Left hindlimb (tissue), 1 donor: ENCODE measurements around the gene TNNT1.

Experiments
- DNase-seq: peaks from one replicate; pipeline ENCODE4 v3.0.0-alpha.2; 2018

Gene TNNT1

DNA sequence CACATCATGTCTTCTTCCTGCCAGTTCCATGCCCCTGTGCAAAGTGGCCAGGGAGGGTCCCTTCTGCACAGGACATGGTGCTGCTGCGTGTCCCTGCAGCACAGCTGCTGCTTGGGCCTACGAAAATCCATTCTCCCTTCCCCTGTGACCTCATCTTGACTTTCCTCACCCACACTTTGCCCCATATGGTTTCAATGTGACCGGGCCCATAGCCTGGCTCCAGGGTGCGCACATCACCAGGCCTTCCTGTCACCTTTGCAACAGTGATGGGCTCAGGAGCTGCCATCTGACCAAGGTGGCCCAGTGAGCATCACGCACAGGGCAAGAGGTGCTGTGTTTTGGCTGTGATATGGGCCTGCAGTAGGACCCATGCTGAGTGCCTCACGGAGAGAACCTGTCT lies 42.4 kb downstream of the TNNT1 start:
- no peak for DNase-seq

DNA sequence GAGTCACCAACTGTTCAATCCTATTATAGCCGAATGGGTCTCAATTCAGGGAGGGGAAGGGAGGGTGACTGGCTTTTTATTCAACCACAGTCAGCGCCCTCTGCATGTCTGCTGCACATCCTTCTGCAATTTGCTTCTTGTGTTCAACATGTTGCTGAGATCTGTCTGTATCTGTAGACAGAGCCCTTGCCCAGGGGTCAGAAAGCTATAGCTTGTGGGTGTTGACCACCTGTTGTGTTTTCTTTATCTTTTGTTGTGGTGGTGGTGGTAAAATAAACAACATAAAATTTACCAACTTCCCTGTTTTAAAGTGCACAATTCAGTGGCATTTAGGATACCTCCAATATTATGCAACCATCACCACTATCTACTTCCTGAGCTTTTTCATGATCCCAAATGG lies 43.8 kb downstream of the TNNT1 start:
- DNase-seq = no peak

DNA sequence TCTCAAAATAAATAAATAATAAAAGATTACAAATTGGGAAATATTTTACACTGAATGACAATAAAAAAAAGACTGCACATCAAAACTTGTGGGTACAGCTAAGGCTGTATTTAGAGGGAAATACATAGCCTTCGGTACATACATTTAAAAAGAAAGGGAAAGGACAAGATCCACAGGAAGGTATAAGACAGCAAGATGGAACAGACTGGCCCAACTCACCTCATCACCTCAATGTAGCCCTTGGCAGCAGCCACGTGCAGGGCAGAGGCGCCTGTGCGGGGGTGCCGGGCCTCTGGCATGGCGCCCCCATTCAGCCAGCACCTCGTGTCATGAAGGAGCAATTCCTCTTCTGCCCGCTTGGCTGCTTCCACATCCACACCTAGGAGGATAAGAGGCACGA lies 45.8 kb downstream of the TNNT1 start:
- no peak for DNase-seq

DNA sequence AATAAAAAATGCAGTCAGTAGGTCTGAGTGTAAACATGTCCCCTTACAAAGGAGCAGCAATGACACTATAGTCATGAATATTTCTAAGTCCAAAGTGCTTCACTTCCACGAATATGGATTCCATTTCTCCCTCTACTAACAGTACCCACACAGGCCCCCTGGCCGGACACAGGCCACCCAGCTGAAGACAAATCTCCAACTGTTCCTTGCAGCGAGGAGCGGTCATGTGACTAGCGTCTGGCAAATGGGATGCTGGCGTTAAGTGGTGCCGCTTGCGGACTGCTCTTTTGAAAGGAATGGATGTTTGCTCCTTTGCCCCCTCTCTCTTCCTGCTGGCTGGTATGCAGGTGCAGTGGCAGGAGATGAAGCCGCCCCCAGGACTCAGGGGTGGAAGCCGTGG lies 47.7 kb downstream of the TNNT1 start:
- DNase-seq = no peak

DNA sequence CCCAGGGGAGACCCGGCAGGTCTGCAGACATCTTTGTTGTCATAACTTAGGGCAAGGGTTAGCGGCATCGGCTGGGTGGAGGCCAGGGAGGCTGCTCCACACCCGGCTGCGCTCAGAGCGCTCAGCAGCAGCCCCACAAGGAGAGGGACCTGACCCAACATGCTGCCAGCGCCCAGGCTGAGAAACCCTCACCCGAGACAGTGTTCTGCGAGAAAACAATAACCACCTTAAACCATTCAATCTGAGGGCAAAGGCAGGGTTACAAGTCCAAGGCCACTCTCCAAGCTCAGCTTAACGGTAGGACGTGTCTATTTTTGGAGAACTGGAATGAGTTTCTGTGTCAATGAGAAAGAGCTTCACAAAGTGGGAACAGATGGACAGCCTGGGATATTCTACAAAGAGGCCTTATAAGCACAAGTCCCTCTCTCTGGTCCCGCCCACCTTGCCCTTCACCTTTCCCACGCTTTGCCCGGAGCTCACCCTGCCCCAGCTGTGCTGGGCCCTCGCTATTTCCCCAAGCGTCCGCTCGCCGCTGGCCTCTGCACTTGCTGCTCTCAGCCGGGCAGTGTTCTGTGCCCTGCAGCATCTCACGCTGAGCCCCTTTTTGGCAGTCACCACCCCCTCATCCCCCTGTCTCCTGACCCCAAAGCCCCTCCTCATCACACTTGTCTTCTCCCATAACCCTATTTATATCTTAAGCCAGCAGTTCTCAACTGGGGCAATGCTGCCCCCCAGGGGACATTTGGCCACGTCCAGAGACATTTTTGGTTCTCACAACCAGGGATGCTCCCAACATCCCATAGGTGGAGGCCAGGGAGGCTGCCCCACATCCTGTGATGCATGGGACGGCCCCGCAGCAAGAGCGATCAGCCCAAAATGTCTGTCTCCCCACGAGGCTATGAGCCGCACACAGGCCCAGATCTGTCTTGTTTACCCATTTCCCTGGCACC lies 49.2 kb downstream of the TNNT1 start:
- DNase-seq = no peak

DNA sequence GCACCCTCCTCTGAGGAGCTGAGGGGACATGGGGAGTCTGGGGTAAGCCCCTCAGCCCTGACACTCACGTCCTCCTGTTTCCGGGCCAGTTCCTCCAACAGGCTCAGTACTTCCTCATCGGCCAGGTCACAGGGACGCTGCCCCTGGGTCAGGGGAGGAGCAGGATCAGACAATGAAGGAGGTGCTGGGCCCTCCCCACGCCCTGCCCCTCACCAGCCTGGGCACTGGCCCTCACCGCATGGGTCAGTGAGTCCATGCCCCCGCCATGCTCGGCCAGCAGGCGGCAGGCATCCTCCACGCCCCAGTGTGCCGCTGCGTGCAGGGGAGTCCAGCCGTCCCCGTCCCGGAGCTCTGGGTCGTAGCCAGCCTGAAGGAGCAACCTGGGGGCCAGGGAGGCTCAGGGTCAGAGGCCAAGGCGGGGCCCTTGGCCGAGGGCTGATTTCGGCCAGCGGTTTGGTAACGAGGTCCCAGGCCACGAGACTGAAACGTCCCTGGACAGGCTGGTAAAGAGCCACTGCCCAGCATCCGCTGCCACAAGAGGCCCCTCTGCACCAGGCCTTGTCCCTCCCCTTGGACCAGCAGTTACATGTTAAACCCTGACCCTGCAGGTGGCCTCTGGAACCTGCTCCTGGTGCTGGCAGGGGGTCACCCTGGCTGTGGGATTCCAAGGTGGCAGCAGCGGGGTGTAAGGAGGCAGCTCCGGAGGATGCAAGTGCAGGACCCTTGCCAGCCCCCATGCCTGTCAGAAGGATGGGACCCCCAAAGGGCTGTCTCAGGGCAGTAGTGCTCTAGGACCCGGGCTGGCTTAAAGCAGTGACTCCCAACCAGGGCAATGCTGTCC lies 50.1 kb downstream of the TNNT1 start:
- DNase-seq = peak; percentile 16

DNA sequence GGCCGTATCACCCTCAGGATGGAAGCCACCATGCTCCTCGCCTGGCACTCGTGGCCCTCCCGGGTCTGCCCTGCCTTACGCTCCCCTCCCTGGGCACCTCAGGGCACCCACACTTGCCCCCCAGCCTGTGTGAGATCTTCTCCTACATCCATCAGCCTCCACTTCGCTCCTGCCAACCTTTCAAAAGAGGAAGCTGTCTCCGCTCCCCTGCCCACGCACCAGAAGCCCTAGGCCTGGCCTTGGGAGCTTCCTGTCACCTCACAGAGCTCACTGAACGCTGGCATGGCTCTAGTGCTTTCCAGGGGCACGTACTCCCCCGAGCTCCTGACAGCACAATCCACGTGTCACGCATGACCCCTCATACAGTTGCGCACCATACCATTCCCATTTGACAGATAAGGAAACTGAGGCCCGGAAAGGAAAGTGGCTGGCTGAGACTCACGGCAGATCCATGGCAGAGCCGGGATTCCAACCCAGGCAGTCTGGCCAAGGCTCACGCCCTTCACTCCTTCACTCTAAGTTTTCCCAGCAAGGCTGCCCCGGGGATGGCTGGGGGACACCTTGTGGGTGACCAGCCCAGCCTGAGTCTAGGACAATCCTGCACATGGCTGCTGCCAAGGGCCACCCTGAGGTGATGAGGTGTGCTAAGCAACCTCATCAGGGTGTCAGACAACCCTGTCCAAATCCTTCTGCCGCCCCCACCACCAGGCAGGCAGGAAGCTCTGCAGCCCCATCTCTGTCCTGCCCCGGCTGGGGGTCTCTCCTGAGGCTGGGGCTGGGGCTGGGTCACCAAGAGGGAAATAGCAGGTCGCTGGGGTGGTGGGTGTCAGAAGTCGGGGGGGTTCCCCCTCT lies 50.9 kb downstream of the TNNT1 start:
- peak; percentile 4 for DNase-seq

DNA sequence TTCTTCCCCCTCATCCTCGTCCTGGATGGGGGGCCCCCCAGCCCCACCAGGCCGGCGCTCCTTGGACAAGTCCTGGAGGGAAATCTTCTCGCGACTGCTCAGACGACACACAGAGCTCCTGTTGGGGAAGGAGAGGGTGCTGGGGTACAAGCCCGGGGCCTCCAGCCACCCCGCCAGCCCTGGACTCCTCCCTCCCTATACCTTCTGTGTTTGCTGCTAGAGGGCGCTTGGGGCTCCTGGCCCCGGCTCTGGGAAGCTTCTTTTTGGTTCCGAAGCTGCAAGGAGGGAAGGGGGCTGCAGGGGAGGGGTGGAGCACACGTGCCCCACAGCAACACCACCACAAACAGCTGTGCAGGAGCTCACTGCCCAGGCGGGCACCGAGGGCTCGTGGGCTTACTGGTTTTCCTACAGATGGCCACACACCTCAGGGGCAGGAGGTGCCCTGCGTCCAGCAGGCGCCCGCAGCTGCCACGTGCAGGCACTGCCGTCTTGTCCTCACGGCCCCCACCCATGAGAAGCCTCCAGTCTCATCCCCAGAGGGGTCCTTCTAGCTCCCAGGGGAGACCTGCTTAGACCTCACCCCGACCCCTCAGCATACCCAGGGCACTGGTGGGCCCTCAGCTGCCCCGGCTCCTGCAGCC lies 52.8 kb downstream of the TNNT1 start:
- DNase-seq = no peak

DNA sequence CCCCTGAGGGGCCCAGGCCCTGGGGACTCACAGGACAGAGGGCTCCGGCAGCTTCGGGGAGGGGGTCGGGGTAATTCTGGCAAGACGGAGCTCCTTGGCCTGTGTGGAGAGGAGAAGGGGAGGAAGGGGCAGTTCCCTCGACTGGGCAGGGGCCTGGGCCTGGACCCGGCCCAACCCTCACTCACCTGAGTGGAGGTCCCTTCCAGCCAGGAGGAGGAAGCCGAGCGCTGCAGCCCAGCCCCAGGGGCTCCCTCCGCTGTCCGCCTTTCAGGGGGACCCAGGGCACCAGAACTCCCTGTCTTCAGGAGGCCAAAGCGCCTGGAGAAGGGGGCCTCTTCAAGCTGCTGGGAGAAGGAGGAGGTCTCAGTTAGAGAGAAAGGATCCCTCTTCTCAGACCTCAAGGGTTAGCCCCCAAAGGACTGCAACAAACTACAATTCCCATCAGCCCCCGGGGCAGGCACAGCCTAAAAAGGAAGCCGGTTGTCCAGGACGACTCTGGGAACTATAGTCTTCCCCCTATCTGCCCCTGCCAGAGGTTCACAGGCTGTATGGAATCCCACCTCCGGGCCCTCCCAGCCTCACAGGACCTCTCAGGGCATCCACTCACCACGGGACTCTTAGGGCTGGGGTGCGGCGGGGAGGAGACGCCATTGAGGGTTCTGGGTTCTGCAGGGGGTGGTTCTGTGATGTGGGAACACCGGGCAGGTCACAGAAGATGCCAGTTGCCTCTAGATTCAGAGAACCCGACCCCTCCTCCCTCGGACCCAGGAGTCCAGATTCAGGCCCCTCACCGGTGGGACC lies 53.5 kb downstream of the TNNT1 start:
- DNase-seq = no peak

DNA sequence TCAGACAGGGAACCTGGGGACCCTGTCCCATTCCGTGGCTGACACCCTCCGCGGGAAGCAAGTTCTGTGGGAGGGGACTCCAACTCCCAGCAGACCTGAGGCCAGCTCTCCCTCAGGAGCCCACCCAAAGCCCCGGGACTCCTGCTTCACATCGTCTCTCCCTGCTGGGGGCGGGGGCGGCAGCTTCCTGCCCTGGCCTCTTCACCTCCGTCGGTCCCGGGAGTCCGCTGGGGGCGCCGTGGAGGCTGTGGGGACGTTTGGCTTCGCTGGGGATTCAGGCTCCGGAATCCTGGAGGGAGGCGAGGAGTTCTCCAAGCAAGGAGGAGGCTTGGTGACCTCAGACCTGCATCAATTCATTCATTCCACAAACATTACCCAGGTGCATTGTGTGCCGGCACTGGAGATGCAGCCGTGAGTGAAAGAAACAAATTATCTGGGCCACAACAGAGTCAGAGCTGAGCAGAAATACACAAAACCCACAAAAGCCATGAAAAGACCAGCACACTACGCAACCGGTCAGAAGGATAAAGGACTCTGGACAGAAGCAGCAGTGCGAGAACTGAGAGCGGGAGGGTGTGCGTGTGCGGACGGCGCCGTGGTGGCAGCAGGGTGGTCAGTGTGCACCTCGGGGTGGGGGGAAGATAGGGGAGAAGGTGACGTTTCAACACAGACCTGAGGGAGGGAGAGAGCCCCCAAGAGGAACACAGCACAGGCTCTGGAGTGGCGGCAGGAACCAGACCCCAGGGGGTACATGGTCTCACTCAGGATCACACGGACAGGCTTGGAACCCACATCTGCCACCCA lies 54.3 kb downstream of the TNNT1 start:
- DNase-seq = no peak

DNA sequence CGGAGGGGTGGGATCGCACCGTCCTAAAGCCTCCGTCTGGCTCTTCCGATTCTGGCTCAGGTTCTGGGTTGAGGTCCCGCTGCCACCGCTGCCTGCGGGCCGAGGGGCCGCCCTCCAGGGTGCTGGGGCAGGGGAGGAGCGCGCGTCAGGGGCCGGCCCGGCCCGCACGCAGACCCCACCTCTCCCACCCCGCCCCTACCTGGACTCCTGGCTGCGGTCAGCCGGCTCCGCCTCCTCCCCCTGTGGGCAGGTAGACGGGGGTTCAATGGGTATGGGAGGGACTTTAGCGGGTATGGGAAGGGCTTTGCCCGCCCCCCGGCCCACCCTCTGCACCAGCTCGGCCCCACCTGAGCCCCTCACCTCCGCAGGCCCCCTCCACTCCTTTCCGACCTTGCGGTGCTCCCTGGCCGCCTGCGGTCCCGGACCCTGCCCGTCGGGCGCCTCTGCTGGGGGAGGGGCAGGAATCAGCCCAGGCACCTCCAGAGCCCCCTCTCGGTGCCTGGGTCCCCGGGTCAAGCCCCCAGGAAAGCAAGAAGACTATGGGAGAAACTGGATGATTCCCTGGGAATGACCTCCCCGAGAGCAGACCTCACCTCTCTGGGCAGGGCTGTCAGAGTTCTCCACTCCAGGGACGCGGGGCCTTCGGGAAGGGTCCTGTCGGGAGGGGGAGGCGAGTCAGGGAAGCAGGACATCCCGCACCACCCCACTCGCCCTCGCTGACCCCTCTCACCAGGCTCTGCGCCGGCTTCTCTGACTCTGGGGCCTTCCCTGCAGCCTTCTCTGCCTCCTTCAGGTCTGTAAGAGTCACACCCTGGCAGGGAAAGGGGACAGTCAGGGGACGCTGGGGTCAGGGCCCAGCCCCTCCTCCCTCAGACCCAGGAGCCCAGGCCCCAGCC lies 56.3 kb downstream of the TNNT1 start:
- no peak for DNase-seq

DNA sequence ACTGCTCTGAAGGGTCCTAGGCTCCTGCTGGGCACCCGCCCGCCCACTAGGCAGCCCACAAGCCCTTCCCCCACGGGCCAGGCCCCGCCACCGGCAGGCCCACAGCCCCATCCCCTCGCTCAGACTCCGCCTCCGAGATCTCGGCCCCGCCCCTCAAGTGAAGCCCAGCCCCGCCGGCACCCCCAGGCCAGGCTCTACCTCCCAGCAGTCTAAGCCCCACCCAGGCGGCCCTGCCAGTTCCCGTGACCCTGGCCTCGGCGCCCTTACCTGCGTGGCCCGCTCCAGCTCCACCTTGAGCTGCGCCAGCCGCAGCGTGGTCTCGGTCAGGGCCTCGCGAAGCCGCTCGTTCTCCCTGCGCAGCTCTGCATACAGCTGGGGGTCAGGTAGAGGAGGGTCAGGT lies 57.1 kb downstream of the TNNT1 start:
- no peak for DNase-seq

DNA sequence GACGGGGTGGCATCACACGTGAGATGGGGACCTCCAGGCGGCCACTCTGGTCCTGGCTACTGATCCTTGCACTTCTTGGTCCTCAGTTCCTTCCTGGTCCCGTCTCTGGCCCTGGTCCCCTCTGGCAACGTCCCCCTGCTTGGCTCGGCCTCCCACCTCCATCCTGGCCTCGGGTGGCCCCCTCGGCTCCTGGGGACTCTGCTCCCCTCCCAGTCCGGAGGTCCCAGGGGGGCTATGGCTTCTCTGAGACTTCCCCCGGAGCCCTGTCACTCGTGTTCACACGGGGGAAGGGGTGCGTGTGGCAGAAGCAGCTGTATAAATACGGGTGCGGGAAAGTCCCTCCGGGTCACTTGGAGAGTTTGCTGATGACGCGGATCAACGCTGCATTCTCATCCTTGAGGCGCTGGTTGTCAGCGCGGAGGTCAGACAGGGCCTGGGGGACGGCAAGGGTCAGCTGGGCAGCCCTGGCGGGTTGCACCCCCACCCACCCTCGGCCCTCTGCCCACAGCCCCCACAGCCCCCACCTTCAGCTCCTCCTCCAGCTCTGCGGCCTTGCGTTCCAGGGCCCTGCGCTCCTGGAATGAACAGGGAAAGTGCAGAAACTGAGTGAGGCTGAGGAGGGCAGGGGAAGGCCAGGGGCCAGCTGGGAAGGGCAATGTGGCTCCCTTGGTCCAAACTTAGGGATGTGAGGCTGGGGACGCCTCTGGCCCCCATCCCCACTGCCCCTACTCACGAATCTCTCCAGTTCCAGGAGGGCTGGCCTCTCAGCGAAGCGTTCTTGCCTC lies 57.7 kb downstream of the TNNT1 start:
- DNase-seq = no peak

DNA sequence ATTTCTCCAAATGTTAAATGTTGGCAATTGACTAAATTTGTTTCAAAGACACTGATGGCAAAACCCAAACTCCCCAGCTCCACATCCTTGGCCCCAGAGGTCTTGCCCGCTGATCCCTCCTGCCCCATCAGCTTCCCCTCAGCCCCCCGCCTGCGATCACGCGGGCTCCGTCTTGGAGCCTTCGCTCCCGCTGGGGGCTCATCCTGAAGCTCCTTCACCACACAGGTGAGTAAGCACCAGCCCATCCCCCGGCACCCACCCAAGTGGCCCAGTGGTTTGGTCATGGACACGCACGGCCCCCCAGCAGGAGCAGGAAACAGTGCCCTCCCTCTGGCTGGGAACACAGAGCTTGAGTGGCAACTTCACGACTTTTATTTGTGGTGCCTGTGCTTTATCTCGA lies 58.4 kb downstream of the TNNT1 start:
- no peak for DNase-seq

DNA sequence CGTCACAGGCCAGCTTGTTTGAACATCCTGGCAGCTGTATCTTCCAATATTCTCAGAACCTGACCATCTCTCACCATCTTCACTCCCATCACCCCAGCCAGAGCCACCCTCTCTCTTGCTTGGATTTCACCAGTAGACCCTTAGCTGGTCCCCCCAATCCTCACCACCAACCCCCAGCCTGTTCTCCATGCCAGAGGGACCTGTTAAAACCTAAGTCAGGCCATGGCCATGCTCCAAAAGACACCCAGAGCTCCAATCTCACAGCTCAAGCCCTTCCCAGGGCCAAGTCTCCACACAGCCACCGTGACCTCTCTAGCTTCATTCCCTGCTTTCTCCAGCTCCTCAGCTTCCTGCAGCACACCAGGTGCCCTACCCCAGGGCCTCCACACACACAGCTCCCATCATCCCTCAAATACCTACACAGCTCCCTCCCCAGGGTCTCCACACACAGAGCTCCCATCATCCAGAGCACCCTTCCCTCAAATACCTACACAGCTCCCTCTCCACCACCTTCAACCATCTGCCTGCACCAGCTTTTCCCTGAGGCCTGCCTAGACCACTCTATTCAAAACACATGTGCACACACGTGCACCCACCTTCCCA lies 59.6 kb downstream of the TNNT1 start:
- no peak for DNase-seq

DNA sequence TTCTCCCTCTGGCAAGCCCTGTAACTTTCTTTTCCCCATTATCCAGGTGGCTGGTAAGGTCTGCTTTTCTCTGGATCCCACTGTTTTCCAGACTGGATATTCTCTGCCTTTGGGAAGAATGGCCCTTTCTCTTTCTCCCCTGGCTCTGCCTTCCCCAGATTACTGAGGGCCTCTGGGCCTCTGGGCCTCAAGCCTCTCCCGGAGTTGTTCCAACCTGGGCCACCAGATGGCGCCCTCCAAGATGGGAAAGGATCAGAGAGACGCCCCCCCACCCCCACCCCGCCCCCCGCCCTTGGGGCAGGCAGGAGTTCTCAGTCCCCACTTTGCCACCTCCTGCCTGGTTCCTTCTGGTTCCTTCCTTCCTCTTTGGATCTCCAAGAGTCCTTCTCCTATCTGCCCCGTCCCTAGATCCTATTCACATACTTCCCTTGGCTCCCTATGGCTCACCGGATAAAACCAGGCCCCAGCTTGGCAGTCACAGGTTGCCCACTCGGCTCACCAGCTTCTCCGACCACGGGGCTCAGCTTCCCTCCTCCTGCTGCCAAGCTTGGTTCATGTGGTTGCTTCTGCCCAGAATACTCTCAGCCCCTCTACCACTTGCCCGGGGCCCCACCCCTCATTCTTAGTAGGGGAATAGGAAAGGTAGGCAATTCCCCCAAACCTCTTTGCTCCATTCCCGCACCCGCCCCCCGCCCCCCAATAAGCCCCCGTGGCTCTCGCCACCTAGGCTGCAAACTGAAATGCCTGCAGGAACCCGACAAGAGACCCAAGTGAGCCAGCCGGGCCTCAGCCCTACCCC lies 60.3 kb downstream of the TNNT1 start:
- no peak for DNase-seq

DNA sequence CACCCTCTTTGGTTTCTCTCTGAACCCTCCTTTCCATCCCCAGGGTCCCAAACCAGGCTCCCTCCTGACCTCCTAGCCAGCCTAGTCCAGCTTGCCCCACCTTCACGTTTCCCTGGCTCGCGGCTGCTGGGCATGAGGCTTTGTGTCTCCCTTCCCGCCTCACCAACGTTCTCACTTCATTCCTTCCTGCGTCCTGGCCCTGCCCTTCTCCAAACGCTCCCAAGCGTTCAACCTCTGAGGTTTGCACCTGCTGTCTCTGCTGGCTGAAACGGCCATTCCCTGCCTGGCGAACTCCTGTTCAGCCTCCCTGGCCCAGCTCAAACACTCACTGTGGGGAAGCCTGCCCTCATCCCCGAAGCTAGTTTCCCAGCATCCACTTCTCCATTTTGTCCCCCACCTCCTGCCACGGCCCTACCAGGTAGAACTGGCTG lies 61.0 kb downstream of the TNNT1 start:
- DNase-seq = no peak

DNA sequence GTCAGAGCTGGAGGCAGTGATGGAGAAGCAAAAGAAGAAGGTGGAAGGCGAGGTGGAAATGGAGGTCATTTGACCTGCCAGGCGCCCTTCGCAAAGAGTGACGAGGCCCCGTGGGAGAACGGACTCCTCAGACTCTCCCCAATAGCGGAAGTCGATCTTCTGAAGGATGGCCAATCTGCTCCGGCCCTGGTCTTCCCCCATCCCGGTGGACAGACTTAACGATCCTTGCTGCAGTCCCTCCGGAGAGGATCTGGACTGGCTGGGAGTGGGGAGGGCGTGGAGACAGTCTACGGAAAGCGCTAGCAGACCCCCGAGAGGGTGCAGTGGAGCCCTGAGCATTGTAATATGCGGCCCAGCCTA lies 61.5 kb downstream of the TNNT1 start:
- DNase-seq = no peak
